NCI-H345 treated with DMSO at 0.1 percent for 48 hours (cell line): ENCODE data around the gene NDRG2.
"Not testable (repeated sequence)": the region's sequence is repeated elsewhere in the genome, so short reads cannot be mapped to it uniquely, and the experiment has no call there.

Source experiments
- DNase-seq: peaks from one replicate; lab custom pipeline; 2025; ENCODE audit not compliant: unreplicated experiment; lab: John Stamatoyannopoulos, UW

NDRG2 gene

DNA sequence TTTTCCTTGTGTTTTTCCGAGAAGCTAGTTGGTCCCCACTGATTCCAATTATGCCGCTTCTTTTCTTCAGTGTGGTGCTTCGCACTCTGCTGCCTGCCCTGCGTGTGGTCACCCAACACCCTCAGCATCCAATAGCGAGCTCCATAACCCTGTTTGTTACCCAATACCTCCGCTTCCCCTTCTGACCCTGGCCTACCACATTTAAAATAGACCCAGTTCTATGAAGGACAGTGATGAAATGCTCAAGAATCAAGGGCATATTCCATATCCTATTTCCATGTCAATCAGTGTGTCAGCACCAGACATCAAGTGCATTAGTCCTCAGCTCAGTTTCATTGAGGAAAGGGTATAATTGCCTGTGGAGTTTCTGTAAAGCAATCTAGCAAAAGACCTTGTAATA, 9.5 kb downstream of the NDRG2 start:
- no peak for DNase-seq

DNA sequence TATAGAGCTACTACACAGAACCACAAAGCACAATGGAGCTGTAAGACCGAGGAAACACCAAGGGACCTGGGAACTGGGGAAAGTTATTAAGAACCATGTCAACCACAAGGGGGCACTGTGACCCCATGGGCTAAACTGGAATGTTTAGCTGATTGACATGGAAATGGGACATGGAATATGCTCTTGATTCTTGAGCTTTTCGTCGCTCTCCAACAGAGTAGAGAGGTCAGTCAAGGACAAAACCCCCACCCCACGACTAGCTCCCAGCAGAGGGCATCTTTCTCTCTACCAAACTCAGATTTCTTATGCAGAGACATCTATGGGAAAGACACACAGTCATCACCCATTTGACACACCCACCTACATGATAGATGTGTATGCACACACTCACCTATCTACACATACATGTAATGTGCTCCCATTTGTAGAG, 10.1 kb downstream of the NDRG2 start:
- DNase-seq, result peak; percentile 70

DNA sequence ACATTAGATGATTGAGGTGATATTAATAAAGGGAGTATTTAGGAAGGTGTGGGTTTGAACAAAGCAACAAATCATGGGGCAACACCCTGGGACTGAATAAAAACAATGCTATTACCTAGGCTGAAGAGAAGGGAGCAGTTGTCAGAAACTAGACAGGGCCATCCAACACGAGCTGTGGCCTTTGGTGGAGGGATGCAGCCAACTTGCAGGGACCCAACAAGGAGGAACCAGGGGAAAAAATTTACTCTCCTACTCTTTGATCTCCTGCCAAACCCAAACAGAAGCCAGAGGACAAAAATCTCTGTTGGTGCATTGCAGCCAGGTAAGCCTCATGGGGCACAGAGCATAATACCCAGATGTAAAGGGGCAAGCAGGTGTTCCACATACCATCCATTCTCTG, 13.7 kb downstream of the NDRG2 start:
- no peak for DNase-seq

DNA sequence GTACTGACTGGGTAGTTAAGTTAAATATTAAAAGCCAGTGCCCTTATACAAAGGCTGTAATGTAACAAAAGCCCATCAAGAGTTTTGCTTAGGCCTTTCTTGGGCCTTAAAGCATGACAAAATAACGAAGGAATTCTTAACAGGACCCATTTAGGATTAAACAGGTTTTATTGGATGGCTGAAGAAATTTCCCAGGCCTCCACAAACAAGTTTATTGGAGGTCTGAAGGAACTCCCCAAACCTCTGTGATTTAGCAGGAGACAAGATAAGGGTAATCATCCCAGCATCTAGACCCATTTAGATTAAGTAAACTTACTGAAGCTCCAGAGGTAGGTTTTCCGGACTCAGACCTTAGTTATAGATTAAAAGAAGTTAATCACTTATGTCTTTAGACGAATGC, 15.1 kb downstream of the NDRG2 start:
- not testable (repeated sequence) for DNase-seq

DNA sequence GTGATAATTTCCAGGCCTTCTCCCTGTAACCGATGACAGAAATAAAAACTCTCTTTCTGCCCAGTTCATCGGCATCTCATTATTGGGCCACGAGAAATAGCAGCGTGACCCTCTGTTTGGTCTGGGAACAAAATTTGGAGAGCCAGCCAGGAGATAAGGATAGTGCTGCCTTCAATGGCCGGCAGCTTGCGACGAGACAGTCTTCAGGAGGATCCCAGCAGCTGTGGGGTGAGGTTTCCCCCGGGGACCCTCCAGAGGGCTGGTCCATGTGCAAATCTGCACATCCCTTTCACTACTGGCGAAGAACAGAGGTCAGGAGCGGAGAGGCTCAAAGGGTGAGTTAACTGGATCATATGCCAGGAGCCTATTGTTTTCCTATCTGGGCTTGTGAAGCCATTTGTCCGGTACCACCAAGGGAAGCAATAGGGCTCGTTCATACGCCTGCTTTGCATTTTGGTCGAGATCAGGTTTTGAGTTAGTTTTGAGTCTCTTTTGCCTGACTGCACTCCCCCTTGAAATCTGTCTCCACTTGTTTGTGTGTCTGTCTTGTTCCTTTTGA, 21.0 kb downstream of the NDRG2 start:
- no peak for DNase-seq

DNA sequence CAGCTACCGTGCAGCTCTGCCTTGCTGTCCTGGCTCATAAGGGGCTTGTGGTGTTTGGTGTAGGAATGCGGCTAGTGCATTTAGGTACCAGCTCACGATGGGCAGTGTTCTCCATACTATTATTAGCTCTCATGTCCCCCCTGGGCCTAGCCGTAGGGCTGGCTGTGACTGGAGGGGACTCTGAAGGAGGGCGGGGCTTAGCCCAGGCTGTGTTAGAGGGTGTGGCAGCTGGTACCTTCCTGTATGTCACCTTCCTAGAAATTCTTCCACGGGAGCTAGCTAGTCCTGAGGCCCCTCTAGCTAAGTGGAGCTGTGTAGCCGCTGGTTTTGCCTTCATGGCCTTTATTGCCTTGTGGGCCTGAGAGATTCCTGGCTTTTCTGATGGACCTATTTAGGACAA, 23.6 kb downstream of the NDRG2 start:
- DNase-seq, result no peak

DNA sequence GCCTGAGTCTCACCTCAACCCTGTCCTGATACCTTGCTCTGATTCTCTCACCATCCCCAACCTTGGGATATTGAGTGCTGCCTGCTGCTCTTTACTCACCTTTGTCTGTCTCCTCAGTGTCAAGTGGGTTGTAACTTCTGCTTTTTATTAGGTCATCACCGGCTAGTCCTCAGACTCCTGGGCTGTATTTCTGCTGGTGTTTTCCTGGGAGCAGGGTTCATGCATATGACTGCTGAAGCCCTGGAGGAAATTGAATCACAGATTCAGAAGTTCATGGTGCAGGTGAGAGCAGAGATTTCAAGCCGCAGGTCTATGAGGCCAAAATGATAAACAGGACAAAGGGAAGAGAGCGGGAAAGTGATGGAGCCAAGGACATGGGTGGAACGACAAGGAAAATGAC, 25.3 kb downstream of the NDRG2 start:
- no peak for DNase-seq

DNA sequence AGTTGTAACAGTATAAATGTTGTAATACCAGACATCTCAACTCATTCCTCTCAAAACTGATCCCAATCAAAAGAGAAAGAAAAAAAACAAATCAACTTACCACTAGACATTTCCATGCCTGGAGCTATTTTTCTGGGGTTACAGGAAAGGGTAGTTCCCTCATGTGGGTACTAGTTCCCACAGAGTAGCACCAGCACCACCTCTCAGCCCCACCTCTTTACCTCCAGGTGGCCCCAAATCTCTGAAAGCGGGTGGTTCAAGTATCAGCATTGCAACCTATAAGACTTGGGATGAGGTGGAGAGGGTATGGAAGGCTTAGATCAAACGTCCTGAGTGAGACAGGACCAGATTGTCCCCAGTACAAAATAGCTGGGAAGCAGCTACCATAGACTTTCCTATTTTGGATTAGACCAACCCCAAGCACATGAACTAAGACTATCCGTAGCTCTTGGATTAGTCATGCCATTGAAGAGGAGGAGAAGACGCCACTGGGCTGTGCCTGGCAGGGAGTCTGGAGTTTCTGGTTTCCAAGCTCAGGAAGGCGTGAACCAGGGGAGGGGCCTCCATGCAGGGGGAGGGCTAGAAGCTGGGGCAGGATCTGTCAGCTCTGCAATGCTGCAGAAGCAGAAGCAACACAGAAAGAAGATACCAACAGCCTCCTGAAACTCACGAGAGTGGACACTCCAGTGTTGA, 26.0 kb downstream of the NDRG2 start, which contains the start of gene SLC39A2:
Gene SLC39A2 (plus strand): TSS at position 620 of the 693 bp plus-strand sequence. CDS start 154 bp downstream, outside the sequence.
- no peak for DNase-seq

DNA sequence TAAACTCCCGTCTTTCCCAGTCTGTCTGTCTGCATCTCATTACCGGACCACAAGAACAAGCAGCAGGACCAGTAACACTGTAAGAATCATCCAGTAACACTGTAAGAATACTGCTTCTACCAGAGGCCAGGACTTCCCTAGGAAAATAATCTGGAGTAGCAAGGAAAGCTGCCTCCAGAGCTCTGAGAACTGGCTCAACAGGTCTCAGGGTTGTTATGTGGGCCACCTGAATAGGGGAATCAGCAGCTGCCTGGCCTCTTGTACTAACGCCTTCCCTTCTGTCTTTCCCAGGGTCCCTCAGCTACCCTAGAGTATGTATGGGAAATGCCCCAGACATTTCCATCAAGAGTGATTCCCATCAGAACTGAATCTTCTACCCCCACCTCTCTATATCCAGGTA, 26.7 kb downstream of the NDRG2 start:
- DNase-seq, result no peak

DNA sequence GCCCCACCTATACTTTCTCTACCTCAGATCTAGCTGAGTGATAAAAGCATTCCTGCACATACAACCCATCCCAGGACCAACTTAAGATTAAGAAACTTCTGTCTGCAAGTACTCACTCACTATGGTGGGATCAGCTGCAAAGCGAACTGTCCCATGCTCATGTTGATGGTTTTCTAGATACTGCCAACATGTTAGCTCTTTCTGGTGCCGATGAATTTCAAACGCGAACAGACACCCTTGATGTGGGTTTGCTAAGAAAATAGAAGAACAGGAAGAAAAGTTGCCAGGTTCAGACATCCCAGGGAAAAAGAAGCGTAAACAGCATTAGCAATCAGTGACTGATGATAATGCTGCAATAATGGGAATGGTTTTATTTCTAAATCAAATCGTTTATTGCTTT, 27.3 kb downstream of the NDRG2 start:
- no peak for DNase-seq

DNA sequence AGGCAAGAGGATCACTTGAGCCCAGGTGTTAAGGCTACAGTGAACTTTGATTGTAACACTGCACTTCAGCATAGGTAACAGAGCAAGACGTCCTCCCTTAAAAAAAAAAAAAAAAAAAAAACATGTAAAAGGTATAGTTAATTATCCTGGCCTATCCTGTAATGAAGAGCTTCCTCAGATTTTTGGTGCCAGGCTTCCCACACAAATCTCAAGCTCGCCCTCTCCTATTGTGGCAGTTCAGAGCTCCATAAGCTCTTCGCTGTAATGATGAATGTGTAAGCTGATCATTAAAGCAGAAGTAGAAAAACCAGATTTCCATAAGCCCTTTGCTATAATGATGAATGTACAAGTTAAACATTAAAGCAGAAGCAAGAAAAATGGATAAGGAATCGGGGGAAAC, 27.7 kb downstream of the NDRG2 start:
- no peak for DNase-seq

DNA sequence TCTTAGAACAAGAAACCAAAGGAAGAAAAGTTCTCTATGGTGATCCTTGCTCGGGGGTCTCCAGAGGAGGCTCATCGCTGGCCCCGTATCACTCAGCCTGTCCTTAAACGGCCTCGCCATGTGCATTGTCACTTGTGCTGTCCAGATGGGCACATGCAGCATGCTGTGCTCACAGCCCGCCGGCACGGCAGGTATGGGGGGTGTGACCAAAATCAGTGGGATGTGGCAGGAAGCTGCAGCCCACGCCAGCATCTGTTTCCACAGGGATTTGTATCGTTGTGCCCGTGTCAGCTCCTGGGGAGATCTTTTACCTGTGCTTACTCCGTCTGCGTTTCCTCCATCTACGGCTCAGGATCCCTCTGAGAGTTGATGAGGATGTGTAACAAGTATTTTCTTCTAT, 28.3 kb downstream of the NDRG2 start:
- no peak for DNase-seq

DNA sequence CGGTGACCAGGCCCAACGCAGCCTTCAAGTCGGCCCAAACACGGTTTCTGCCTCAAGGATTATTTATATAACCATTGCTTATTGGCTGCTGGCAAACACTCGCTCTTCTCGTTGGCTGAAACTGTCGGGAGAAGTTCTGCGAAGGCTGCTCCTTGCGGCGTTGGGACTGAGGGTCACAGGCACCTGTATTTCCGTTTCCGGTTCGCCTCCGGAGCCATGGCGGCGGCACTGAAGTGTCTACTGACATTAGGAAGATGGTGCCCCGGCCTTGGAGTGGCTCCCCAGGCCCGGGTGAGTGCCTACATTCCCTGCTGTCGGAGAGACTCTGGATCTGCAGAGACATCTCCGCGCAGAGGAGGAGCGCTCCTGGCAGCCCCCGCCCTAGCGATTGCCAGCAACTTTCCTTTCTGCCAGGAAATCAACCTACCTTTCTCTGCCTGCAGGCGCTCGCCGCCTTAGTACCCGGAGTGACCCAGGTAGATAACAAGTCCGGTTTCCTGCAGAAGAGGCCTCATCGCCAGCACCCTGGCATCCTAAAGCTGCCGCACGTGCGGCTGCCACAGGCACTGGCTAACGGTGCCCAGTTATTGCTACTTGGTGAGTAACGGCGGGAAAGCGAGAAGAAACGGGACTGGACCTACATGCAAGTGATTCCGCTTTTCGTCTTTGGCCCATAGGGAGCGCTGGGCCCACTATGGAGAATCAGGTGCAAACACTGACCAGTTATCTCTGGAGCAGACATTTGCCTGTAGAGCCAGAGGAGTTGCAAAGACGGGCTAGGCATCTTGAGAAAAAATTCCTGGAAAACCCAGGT, 34.9 kb downstream of the NDRG2 start, which contains the start of gene METTL17:
Gene METTL17 (plus strand): TSS at position 194 of the 814 bp plus-strand sequence. CDS start 23 bp downstream, at position 217.
- DNase-seq, result peak; percentile 52

DNA sequence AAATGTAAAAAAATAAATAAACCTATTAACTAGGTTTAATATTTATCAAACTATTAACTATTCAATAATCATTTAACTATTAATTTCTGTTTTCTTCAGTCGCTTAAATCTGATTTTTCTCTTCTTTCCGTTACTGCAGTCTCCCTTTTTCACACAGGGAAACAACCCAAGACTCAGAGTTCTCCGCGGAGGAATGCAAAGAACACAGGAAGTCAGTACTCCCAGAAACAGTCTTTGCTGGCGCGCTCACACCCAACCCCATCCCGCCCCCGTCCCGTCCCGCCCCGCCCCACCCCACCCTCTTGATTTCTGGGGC, 35.4 kb downstream of the NDRG2 start:
- DNase-seq, result no peak

DNA sequence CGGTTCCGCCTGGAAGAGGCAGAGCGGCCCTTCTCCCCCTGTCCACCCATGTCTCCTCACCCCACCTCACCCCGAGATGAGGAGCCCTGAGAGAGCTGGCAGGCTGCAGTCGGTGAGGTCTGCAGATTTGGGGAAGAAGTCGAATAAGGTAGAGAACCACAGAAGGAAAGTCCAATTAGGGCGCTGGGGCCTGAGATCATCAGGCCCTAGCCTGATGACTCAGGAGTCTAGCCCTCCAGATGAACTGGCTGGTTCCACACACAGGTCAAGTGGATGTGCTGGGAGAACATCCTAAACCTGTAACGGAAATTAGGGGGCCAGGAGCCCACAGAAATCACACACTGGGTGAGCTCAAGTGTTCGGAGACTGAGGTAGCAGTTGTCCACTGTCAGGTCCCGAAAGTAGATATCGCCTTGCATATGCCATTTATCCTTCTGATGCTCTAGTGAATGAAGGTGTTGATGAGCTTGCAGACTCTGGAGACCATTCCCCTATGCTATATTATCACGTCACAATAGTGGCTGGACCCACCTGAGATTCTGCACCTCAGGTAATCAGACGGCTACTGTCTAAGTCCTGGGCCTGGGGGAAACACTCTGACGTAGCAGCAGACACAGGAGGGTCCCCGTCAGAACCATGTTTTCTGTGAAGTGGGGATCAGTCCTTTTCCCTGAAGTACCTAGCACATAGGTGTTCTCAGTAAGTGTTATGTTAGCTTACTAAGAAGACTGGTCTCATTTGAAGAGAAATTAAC, 36.0 kb downstream of the NDRG2 start:
- no peak for DNase-seq

DNA sequence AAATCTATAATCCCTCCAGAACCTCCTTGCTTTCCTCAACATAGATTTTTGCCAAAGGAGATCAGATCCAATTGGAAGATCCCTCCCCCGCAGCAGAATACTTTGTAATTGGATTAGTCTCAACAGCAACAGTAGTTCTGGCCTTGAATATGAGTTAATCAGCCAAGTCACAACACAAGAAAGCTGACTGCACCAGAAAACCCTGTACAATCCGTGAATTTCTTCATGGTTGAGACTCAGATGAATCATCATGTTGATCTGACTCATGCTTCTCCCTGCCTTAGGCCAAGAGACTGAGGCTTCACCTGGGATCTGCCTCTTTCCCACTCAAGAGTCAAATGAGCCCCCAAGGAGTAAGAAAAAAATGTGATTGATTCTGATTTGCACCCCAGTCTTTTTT, 38.0 kb downstream of the NDRG2 start:
- DNase-seq, result no peak

DNA sequence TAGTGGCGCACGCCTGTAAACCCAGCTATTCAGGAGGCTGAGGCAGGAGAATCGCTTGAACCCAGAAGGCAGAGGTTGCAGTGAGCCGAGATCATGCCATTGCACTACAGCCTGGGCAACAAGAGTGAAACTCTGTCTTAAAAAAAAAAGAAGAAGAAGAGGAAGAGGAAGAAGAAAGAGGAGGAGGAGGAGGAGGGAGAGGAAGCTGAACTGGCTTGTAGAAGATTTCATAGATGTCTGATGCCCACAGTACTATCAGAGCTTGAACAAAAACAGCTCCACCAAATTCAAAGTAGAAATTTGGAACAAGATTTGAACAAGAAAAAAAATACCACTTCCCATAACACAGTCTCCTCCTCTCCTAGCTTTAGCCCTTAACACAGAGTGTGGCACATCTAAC, 39.2 kb downstream of the NDRG2 start:
- not testable (repeated sequence) for DNase-seq

DNA sequence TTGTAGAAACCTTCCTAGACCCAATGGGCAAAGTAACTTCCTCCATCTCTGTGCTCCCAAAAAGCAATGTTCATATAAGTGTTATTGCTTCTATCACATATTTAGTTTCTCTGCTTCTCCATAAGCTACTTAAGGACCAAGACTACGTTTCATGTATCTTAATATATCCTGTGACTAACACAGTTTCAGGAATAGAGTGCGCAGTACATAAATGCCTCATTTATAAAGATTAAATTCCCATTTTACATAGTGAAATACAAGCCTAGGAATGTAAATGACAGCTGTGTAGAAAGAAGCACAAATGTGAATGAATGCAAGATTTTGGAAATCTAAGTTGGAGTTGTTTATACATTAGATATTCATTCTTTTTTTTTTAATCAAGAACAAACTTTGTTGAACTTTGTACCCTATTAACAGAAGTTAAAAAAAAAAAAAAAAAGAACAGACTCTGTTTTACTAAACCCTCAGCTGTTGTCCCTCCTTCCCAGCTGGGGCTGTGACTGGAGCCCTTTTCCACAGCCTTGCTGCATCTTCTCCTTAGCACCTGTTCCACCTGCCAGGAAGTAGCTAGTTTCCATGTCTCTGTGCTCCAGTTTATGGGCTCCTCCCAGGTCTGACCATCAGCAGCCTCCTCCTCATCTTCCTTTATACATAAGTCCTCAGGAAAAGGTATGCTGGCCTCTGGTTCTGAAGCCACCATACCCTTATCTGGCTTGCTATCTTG, 42.1 kb downstream of the NDRG2 start:
- DNase-seq, result no peak

DNA sequence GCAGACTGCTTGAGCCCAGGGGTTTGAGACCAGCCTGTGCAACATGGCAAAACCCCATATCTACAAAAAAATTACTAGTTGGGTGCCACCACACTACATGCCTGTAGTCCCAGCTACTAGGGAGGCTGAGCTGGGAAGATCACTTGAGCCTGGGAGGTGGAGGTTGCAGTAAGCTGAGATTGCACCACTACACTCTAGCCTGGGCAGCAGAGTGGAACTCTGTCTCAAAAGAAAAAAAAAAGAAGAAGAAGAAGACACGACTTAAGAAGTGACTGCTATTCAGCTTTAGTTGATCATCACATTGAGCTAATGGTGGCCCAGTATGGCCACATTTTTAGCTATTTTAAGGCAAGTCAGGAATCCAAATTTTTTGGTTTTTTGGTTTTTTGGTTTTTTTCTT, 44.0 kb downstream of the NDRG2 start:
- DNase-seq, result no peak

DNA sequence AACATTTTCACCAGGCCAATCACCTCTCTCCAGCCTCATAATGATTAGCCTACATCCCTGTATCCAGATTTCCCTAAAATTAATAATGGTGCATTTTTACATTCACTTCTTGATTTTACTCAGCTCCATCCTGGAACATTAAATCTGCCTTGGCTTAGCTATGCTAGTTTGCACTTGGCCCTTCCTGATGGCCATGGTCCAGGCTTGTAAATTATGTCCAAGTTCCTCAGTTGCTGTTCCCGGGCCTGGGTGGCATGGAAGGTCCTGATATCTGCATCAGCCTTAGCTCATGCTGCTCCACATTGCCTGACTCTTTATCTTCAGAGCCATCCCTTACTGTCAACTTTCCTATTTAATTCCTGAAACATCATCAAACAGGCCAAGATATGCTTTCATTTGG, 46.2 kb downstream of the NDRG2 start:
- DNase-seq, result no peak

DNA sequence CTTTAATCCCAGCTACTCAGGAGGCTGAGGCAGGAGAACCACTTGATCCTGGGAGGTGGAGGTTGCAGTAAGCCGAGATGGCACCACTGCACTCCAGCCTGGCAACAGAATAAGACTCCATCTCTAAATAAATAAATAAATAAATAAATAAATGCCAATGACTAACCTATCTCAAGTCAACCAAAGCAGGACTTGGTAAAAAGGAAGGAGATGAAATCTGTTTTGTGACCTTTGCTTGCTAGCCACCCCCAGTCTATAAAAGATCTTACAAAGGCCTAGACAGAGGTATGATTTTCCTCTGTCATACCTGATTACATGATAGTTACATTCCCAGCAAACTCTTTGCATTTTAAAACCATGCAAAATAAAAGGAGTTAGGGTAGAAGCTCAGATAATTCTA, 48.6 kb downstream of the NDRG2 start:
- no peak for DNase-seq
